Heart right ventricle (tissue), 16 donors: Measurements from ENCODE around the gene NACC2. TPM values are rescaled to one million over a fixed set of nuclear protein-coding genes. Genes with fewer than 3 reads are reported as not detected.

Source experiments
- ATAC-seq, 8 donors: fragments of 200-7000 bp; cut with Tn5 transposase; one replicate each; pipeline ENCODE4 v1.9.1; 2020; ENCODE audit warnings: mild to moderate bottlenecking in 8 of 8, moderate library complexity in 8 of 8, moderate number of reproducible peaks in 1 of 8
- DNase-seq, 2 donors: peaks; one replicate each; pipeline ENCODE4 v3.0.0-alpha.2; 2020
- H3K27ac ChIP-seq, 10 donors: fragments of 200-600 bp; sonication (generic) in 2 of 10; one replicate each; pipeline versions ENCODE4 v1.5.0 to v1.8.0; 2020 to 2022; ENCODE audit warnings: mild to moderate bottlenecking in 3 of 10
- H3K27me3 ChIP-seq, 7 donors: fragments of 200-600 bp; one replicate each; pipeline ENCODE4 v1.8.0; 2021 to 2022; ENCODE audit warnings: mild to moderate bottlenecking in 2 of 7
- H3K36me3 ChIP-seq, 9 donors: fragments of 200-600 bp; sonication (generic) in 1 of 9; one replicate each; pipeline versions ENCODE4 v1.5.0 to v1.8.0; 2020 to 2022; ENCODE audit warnings: mild to moderate bottlenecking in 2 of 9
- H3K4me1 ChIP-seq, 9 donors: fragments of 200-600 bp; sonication (generic) in 1 of 9; one replicate each; pipeline versions ENCODE4 v1.5.0 to v1.8.0; 2020 to 2022; ENCODE audit warnings: mild to moderate bottlenecking in 4 of 9
- H3K4me3 ChIP-seq, 10 donors: fragments of 200-600 bp; sonication (generic) in 2 of 10; one replicate each; pipeline versions ENCODE4 v1.5.0 to v1.8.0; 2020 to 2022; ENCODE audit warnings: mild to moderate bottlenecking in 7 of 10, moderate library complexity in 2 of 10
- H3K9me3 ChIP-seq, 11 donors: fragments of 200-600 bp in 10 of 11; sonication (generic) in 2 of 11; one replicate each; pipeline versions ENCODE4 v1.5.0 to v1.8.0; 2013 to 2022; ENCODE audit warnings: mild to moderate bottlenecking in 2 of 11, control low read depth in 1 of 11, moderate library complexity in 1 of 11
- WGBS, 2 donors: extraction: QIAGEN DNeasy Blood & Tissue Kit; methylation state at CpG; one replicate each; pipeline ENCODE4 v1.1.7; 2013; ENCODE audit warnings: inconsistent platforms in 1 of 2; 5-methylcytosine and 5-hydroxymethylcytosine counted together
- intact Hi-C, 10 donors: fragments of 100-400 bp; cut with DNase I; formaldehyde crosslinking; loops; one replicate each; pipeline versions ENCODE4 v1.11.1 to v1.14.2; 2022
- polyA plus RNA-seq, 2 donors: library from polyadenylated mRNA; stranded (reverse); fragments of 200-250 nt; gene quantifications; one replicate each; pipeline ENCODE4 v1.2.3, GENCODE V29; 2013
- total RNA-seq, 10 donors: library from RNA; stranded (reverse); fragmentation: NEBNext Ultra II Directional in 3 of 10; extraction: Animal tissue kit (Norgen Biotek cat#: 25700) in 3 of 10; gene quantifications; one replicate each; pipeline versions ENCODE4 v1.2.1 to v1.2.4, GENCODE V29; 2021 to 2023
- TF ChIP-seq, protein P1 (sequence below), 9 donors: fragments of 200-600 bp; sonication (generic) in 2 of 9; IDR thresholded peaks; one replicate each; pipeline versions ENCODE4 v1.5.0 to v1.8.0; 2021 to 2022; ENCODE audit warnings: antibody characterized with exemption in 9 of 9, mild to moderate bottlenecking in 5 of 9, moderate library complexity in 1 of 9
- donor health status: Arrhythmogenic right ventricular cardiomyopathy.
- donor health status: ischemic (EF 13 %, LVEDD 7.1; RV severe dilation, severe dysfunction).
- donor health status: healthy with polysubstance abuse.
- donor health status: DM: no; HTN: yes; CAD: no.
- donor health status: DM: no; HTN: no; CAD: no.
- donor health status: ischemic (EF 25% LVEDD 6.9; RV normal size, moderate dysfunction).
- donor health status: ischemic (EF 25% LVEDD 5.7; RV mildly dilated, moderate dysfunction).
- donor health status: healthy.
- donor health status: DM: yes; HTN: yes; CAD: no.
- donor health status: Ischemic cardiomyopathy.
- donor health status: ischemic (EF 35%, LVEDD 5.7; RV mildly dilated, moderate dysfunction).
- donor health status: nonischemic (EF 11% LVEDD 7.7; RV severe dilation, severe dysfunction).
- donor health status: DM: yes; HTN: yes; CAD: no.
- donor health status: PGD.
- donor health status: ischemic (EF 29% LVEDD 5.4; RV normal size, mild dysfunction).
- donor health status: nonischemic (EF 23%, LVEDD 6.1; RV moderate dilation, normal function).

The NACC2 gene
- total and polyA plus RNA-seq, 12 donors = 15.6 to 55.1 (median 39.7) TPM

DNA sequence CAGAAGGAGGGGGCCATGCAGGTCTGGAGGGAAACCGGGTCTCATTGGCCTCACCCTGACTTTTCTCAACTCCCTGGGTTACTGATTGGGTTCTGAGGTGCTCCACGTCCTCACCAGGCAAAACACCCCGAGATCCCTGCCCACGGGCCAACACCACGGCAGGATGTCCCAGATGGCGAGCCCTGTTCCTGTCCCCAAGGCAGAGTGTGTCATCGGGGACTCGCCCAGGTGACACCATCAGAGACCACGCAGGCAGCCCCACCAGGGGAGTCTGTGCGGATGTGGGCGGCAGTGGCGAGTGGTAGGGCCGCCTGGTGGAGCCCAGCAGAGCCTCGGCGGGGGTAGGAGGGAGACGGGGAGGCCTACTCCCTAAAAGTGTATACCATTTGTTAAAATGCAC, 74.9 kb downstream of the NACC2 start:
- no peaks in the 10 kb centered on the region for H3K9me3 ChIP-seq
- H3K27me3 ChIP-seq = no peaks in the 10 kb centered on the region
- intact Hi-C loops = no loop called here
- 91 to 94% methylated on average over 16 of the region's 16 CpGs for WGBS, 2 donors
- peaks cover 0 to 20% (median 0%) of the 10 kb centered on the region in 9 donors for H3K36me3 ChIP-seq
- TF ChIP-seq, protein P1, sequence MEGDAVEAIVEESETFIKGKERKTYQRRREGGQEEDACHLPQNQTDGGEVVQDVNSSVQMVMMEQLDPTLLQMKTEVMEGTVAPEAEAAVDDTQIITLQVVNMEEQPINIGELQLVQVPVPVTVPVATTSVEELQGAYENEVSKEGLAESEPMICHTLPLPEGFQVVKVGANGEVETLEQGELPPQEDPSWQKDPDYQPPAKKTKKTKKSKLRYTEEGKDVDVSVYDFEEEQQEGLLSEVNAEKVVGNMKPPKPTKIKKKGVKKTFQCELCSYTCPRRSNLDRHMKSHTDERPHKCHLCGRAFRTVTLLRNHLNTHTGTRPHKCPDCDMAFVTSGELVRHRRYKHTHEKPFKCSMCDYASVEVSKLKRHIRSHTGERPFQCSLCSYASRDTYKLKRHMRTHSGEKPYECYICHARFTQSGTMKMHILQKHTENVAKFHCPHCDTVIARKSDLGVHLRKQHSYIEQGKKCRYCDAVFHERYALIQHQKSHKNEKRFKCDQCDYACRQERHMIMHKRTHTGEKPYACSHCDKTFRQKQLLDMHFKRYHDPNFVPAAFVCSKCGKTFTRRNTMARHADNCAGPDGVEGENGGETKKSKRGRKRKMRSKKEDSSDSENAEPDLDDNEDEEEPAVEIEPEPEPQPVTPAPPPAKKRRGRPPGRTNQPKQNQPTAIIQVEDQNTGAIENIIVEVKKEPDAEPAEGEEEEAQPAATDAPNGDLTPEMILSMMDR (IDR thresholded peaks at IDR 0.05) = no peak
- DNase-seq (no peak), ATAC-seq (no peak)
- peaks cover 0 to 38% (median 24%) of the 10 kb centered on the region in 9 donors for H3K4me1 ChIP-seq
- no peak overlapping the region for H3K27ac ChIP-seq
- H3K4me3 ChIP-seq = no peak overlapping the region

DNA sequence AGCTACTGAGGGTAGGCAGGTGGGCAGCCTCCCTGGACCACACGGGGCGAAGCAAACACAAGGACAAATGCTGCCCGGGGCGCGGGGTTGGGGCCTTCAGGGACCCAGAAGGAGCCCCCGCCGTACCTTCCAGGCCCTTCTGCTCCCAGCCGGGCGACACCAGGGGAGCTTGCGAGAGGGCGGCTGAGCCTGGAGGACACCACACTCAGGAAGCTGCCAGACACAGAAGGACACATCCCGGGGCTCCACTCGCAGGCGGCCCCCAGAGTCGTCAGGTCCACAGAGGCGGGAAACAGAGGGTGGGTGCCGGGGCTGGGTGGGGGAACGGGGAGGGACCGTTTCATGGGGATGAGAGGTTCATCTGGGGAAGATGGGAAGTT, 75.4 kb downstream of the NACC2 start:
- Histone ChIP-seq H3K9me3 (no peaks in the 10 kb centered on the region), H3K27me3 (no peaks in the 10 kb centered on the region), H3K27ac (no peak overlapping the region), H3K4me3 (no peak overlapping the region), H3K4me1 (peaks cover 0 to 34% (median 19%) of the 10 kb centered on the region in 9 donors), H3K36me3 (peaks cover 0 to 25% (median 0%) of the 10 kb centered on the region in 9 donors)
- DNase-seq (no peak), ATAC-seq (no peak)
- 94 to 96% methylated on average over 19 of the region's 19 CpGs for WGBS, 2 donors
- intact Hi-C loops = no loop called here
- TF ChIP-seq, protein P1 (IDR thresholded peaks at IDR 0.05) = no peak

DNA sequence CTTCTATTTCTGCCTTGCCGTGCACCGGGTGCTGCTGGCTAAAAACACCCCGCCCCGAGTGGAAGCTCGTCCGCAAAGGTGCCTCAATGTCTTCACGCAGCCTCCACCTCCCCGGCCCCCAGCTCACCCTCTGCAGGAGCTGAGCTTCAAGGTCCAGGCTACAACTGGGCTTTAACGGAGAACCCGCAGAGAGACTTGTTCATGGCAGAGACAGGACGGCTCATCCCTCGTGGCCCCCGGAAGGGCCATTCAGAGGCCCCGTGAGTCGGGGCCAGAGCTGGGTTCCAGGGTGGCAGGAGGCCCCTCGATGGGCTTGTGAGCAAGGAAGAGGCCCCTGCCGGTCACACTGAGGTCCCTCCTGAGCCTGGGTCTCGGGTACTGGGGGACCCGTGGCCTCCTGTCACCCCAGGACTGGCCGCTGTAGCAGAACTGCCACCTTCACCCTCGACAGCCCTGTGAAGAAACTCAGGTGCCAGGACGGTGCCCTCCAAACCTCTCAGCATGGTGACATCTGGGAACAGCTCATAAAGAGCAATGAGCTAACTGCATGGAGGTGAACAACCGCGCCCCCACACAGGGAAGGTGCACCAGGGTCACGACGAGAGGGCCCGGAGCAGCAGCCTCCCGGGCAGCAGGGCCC, 75.9 kb downstream of the NACC2 start:
- peaks cover 0 to 30% (median 0%) of the 10 kb centered on the region in 9 donors for H3K36me3 ChIP-seq
- no peak overlapping the region for H3K4me3 ChIP-seq
- no peaks in the 10 kb centered on the region for H3K9me3 ChIP-seq
- no peaks in the 10 kb centered on the region for H3K27me3 ChIP-seq
- DNase-seq = no peak
- 85 to 87% methylated on average over 28 of the region's 28 CpGs for WGBS, 2 donors
- H3K27ac ChIP-seq = no peak overlapping the region
- peaks cover 0 to 33% (median 17%) of the 10 kb centered on the region in 9 donors for H3K4me1 ChIP-seq
- ATAC-seq = no peak
- intact Hi-C loops = no loop called here
- TF ChIP-seq, protein P1 (IDR thresholded peaks at IDR 0.05) = no peak

DNA sequence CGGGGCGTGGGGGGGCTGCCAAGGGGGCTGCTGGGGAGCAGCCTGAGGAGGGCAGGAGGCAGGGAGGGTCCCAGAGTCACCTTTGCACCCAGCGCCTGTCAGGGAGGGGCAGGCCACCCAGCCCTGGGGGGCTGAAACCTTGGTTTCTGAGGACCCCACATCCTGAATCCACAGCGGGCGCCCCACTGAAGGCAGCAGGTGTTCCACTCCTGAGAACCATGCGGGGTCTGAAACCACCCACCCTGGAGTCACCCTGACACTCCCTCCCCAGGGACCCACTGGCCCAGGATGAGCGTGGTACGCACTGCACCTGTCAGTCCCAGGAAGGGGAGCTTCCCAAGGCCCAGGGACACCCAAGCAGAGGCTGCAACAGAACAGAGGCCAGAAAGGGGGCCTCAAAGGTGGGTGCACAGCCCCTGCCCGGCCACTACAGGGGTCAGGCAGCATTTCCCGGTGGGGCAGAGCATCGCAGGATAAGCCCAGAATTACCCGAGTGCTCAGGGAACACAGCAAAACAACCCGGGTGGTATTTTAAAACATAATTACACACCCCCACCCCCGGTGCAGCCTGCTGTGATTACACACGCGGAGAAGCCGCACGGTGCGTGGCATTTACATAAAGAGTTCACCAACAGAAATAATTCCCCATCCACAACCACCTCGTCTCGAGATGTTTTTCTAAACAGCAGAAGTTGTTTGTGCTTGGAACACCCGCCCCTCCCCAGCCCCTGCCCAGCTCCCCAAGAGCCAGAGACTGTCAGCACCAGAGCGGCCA, 76.6 kb downstream of the NACC2 start:
- no peaks in the 10 kb centered on the region for H3K27me3 ChIP-seq
- DNase-seq (peak; percentile 1 to 12), ATAC-seq (no peak)
- WGBS, 2 donors = 87% methylated on average over 23 of the region's 23 CpGs
- H3K27ac ChIP-seq = no peak overlapping the region
- H3K4me1 ChIP-seq = peaks cover 0 to 29% (median 12%) of the 10 kb centered on the region in 9 donors
- H3K4me3 ChIP-seq = no peak overlapping the region
- no peaks in the 10 kb centered on the region for H3K9me3 ChIP-seq
- TF ChIP-seq, protein P1 (IDR thresholded peaks at IDR 0.05) = no peak
- intact Hi-C loops = no loop called here
- H3K36me3 ChIP-seq = peaks cover 0 to 35% (median 0%) of the 10 kb centered on the region in 9 donors
